MCF 10A (cell line): ENCODE data around the gene C17orf67. TPM values are rescaled to one million over a fixed set of nuclear protein-coding genes. Genes with fewer than 3 reads are reported as not detected.

Source experiments
- BruUV-seq: library from RNA; stranded (reverse); fragments of 400-500 nt; replicated peaks from 2 replicates; lab custom pipeline; 2021; lab: Mats Ljungman, UMichigan
- CTCF ChIA-PET: fragments of 300-600 bp; sonication (Branson Sonifier 250); formaldehyde crosslinking; extraction: SDS; loops from one replicate; lab custom pipeline; 2021; ENCODE audit warnings: antibody characterized with exemption, inconsistent platforms; lab: Yijun Ruan, JAX
- POLR2A ChIA-PET: fragments of 300-600, 350-650 bp; sonication (Branson Sonifier 250); formaldehyde crosslinking; extraction: SDS; loops from one replicate; lab custom pipeline; 2020; ENCODE audit warnings: antibody characterized with exemption, inconsistent platforms; lab: Yijun Ruan, JAX
- DNase-seq: peaks from one replicate; pipeline ENCODE4 v3.0.0-alpha.2; 2018; ENCODE audit not compliant: unreplicated experiment
- H3K27ac Mint-ChIP-seq: one replicate; pipeline ENCODE4 v1.8.0; 2022; ENCODE audit warnings: mild to moderate bottlenecking, low read depth, mixed read lengths; ENCODE audit not compliant: unreplicated experiment
- H3K27me3 Mint-ChIP-seq: one replicate; pipeline ENCODE4 v1.8.0; 2022; ENCODE audit warnings: mixed read lengths; ENCODE audit not compliant: insufficient read depth, unreplicated experiment
- H3K36me3 Mint-ChIP-seq: one replicate; pipeline ENCODE4 v1.8.0; 2022; ENCODE audit warnings: mild to moderate bottlenecking, moderate library complexity, mixed read lengths; ENCODE audit not compliant: insufficient read depth, unreplicated experiment
- H3K4me1 Mint-ChIP-seq: one replicate; pipeline ENCODE4 v1.8.0; 2022; ENCODE audit warnings: mixed read lengths; ENCODE audit not compliant: insufficient read depth, unreplicated experiment
- H3K4me3 Mint-ChIP-seq: one replicate; pipeline ENCODE4 v1.8.0; 2022; ENCODE audit warnings: mild to moderate bottlenecking, moderate library complexity, mixed read lengths; ENCODE audit not compliant: unreplicated experiment
- H3K9me3 Mint-ChIP-seq: one replicate; pipeline ENCODE4 v1.8.0; 2022; ENCODE audit warnings: mixed read lengths; ENCODE audit not compliant: unreplicated experiment
- CTCF ChIP-seq: fragments of 200-600 bp; IDR thresholded peaks from one replicate; pipeline ENCODE4 v1.8.0; 2022; ENCODE audit warnings: antibody characterized with exemption, mild to moderate bottlenecking; ENCODE audit not compliant: unreplicated experiment
- intact Hi-C: fragments of 100-400 bp; cut with micrococcal nuclease; formaldehyde crosslinking; loops from 2 replicates; pipeline ENCODE4 v1.14.1; 2022
- total RNA-seq: library from RNA; stranded (reverse); gene quantifications from 2 replicates; pipeline ENCODE4 v1.2.3, GENCODE V29; 2022

Gene C17orf67
- total RNA-seq, 1 experiment from 2014 or later, result 3.3 TPM

GRCh38 chr17:56880133-56880532 lies 46.4 kb upstream of the C17orf67 start:
- BruUV-seq, result no TSS peak
- ChIA-PET CTCF (interaction anchor here (1.0 kb wide), 1 partner anchor 26 kb away, joined by 3 read pairs; no protein-coding TSS in a partner anchor), POLR2A (no interaction called here)
- Mint-ChIP-seq H3K9me3 (no peaks in the 10 kb centered on the region), H3K4me1 (no peaks in the 10 kb centered on the region), H3K4me3 (no peak overlapping the region), H3K36me3 (no peaks in the 10 kb centered on the region), H3K27ac (no peak overlapping the region), H3K27me3 (no peaks in the 10 kb centered on the region)
- TF ChIP-seq CTCF, result no peak
- no peak for DNase-seq
- intact Hi-C loops, result no loop called here

GRCh38 chr17:56879280-56879679 lies 45.6 kb upstream of the C17orf67 start:
- Mint-ChIP-seq H3K9me3 (no peaks in the 10 kb centered on the region), H3K36me3 (no peaks in the 10 kb centered on the region), H3K27ac (no peak overlapping the region), H3K4me3 (no peak overlapping the region), H3K27me3 (no peaks in the 10 kb centered on the region), H3K4me1 (no peaks in the 10 kb centered on the region)
- CTCF ChIA-PET, result no interaction called here
- POLR2A ChIA-PET, result interaction anchor here (0.6 kb wide), 1 partner anchor 21 kb away, joined by 3 read pairs; no protein-coding TSS in a partner anchor
- no peak for TF ChIP-seq CTCF
- intact Hi-C loops, result no loop called here
- no TSS peak for BruUV-seq
- DNase-seq, result no peak

- CTCF ChIA-PET, result no interaction called here
- DNase-seq, result no peak
- TF ChIP-seq CTCF, result no peak
- Mint-ChIP-seq H3K9me3 (no peaks in the 10 kb centered on the region), H3K27me3 (no peaks in the 10 kb centered on the region), H3K4me3 (no peak overlapping the region), H3K27ac (no peak overlapping the region), H3K36me3 (peaks cover under 1% of the 10 kb centered on the region), H3K4me1 (no peaks in the 10 kb centered on the region)
- intact Hi-C loops, result no loop called here
- no TSS peak for BruUV-seq
- POLR2A ChIA-PET, result interaction anchor here (0.6 to 0.9 kb wide), 4 partner anchors 16 to 1819 kb away, joined by 3 to 4 read pairs (median 3); no protein-coding TSS in a partner anchor
Measured at GRCh38 chr17:56876766-56877179, 43.1 kb upstream of the C17orf67 start.

GRCh38 chr17:56870081-56870651 lies 36.4 kb upstream of the C17orf67 start:
- Mint-ChIP-seq H3K4me1 (no peaks in the 10 kb centered on the region), H3K36me3 (peaks cover 18% of the 10 kb centered on the region), H3K4me3 (no peak overlapping the region), H3K9me3 (no peaks in the 10 kb centered on the region), H3K27ac (no peak overlapping the region), H3K27me3 (no peaks in the 10 kb centered on the region)
- TF ChIP-seq CTCF, result no peak
- no peak for DNase-seq
- ChIA-PET CTCF (interaction anchor here (0.6 to 1.3 kb wide), 4 partner anchors 11 to 91 kb away, joined by 3 to 7 read pairs (median 4); no protein-coding TSS in a partner anchor), POLR2A (interaction anchor here (0.5 to 1.2 kb wide), 3 partner anchors 11 to 111 kb away, joined by 3 to 4 read pairs (median 3); no protein-coding TSS in a partner anchor)
- no TSS peak for BruUV-seq
- intact Hi-C loops, result no loop called here
